Mucosa of rectum (tissue), 2 donors: Measurements from ENCODE around the gene KRT6C.
"Not testable (repeated sequence)": the region's sequence is repeated elsewhere in the genome, so short reads cannot be mapped to it uniquely, and the experiment has no call there.

ENCODE experiments used
- H3K27ac ChIP-seq, 2 donors: one replicate each; pipeline ENCODE4 v1.7.0; 2013; ENCODE audit warnings: inconsistent platforms in 2 of 2, low read depth in 2 of 2, low read length in 2 of 2
- H3K27me3 ChIP-seq, 2 donors: one replicate each; pipeline ENCODE4 v1.7.0; 2013; ENCODE audit warnings: low read length in 2 of 2; ENCODE audit not compliant: control insufficient read depth in 2 of 2, insufficient read depth in 2 of 2
- H3K36me3 ChIP-seq, 2 donors: one replicate each; pipeline ENCODE4 v1.7.0; 2013; ENCODE audit warnings: low read length in 2 of 2; ENCODE audit not compliant: control insufficient read depth in 2 of 2, insufficient read depth in 2 of 2
- H3K4me1 ChIP-seq, 2 donors: one replicate each; pipeline ENCODE4 v1.7.0; 2013; ENCODE audit warnings: low read length in 2 of 2, mild to moderate bottlenecking in 1 of 2; ENCODE audit not compliant: control insufficient read depth in 2 of 2, insufficient read depth in 2 of 2
- H3K4me3 ChIP-seq, 2 donors: one replicate each; pipeline ENCODE4 v1.7.0; 2013; ENCODE audit warnings: low read length in 2 of 2
- H3K9ac ChIP-seq, 2 donors: one replicate each; pipeline ENCODE4 v1.7.0; 2013; ENCODE audit warnings: low read length in 2 of 2, low read depth in 1 of 2, mild to moderate bottlenecking in 1 of 2
- H3K9me3 ChIP-seq, 2 donors: one replicate each; pipeline ENCODE4 v1.7.0; 2013; ENCODE audit warnings: low read length in 2 of 2; ENCODE audit not compliant: control insufficient read depth in 2 of 2
- donor health status: healthy.
- donor health status: Normal muscosa, but diverticular disease.

The KRT6C gene

DNA sequence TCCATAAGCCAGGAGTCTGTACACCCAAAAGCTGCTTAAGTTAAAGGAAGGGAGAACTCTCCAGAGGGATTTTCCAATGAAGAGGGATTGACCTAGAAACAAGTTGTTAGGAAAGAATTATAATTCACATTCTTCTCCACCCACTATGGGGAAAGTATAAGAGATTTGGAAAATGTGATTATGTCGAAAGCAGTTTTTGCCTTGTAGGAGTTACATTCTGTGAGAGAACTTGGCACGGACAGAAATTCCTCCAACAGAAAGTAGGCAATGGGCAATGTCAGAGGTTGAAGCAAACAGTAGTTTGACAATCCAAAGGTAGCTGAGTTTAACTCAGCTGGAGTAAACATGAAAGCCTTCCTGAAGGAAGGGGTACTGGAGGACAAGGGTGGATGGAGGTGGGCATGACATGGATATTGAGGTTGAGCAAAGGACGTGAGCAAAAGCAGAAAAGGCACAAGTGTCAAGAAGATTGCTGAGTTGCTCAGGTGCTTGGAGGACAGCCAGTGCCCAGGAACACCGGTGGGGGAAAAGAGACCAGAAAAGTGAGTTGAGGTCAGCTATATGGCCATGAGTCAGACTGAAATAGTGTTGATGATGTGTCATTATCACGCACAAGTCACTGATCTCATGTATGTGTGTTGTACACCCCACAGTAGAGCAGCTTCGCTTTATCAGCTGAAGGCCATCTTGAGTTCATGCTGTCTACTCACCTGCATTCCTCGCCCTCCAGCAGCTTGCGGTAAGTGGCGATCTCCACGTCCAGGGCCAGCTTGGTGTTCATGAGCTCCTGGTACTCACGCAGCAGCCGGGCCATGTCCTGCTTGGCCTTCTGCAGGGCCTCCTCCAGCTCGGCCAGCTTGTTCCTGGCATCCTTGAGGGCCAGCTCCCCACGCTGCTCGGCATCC lies 42.6 kb upstream of the KRT6C start:
- no peaks in the 10 kb centered on the region for H3K9me3 ChIP-seq
- no peak overlapping the region for H3K4me3 ChIP-seq
- no peak overlapping the region for H3K9ac ChIP-seq
- H3K27ac ChIP-seq = no peak overlapping the region
- H3K27me3 ChIP-seq = no peaks in the 10 kb centered on the region
- no peaks in the 10 kb centered on the region for H3K36me3 ChIP-seq
- no peaks in the 10 kb centered on the region for H3K4me1 ChIP-seq

GRCh38 chr12:52515319-52515646 lies 41.7 kb upstream of the KRT6C start:
- no peak overlapping the region for H3K9ac ChIP-seq
- H3K27ac ChIP-seq = no peak overlapping the region
- H3K4me1 ChIP-seq = no peaks in the 10 kb centered on the region
- H3K27me3 ChIP-seq = no peaks in the 10 kb centered on the region
- peaks cover 0 to 2% of the 10 kb centered on the region in 2 donors for H3K9me3 ChIP-seq
- H3K4me3 ChIP-seq = no peak overlapping the region
- H3K36me3 ChIP-seq = no peaks in the 10 kb centered on the region

DNA sequence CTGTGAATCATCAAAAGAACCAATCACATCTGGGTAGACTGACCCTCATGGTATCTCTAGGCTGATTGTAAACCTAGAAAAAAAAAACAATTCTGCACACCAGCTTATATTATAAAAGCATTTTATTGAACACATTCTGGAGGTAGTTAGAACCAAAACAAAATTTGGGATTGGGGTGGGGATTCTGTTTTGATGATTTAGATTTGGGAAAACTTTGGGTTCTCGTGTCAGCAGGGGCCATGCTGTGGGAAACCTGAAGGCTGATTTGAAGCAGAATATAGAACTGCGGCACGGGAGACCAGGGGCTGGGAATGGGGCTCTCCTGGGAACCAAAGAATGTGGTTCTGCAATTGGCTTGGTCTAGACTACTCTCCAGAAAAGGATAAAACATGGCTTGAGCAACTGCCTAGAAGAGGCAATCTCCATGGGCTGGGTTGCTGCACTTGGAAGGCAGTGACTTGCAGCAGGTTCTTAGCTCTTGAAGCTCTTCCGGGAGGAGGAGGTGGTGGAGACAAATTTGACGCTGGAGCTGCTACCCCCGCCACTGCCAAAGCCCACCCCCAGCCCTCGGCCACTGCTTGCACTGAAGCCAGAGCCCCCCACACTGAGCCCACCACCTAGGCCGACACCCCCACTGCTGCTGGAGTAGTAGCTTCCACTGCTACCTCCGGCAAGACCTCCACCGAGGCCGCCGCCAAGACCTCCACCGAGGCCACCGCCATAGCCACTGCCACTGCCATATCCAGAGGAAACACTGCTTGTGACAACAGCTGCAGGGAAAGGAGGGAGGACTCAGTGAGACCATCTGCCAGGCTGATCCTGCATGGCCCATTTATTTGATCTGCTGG lies 41.1 kb upstream of the KRT6C start:
- Histone ChIP-seq H3K9ac (no peak overlapping the region), H3K4me3 (no peak overlapping the region), H3K27ac (no peak overlapping the region)

GRCh38 chr12:52513736-52514135 lies 40.1 kb upstream of the KRT6C start:
- H3K27me3 ChIP-seq = no peaks in the 10 kb centered on the region
- peaks cover 0 to 2% of the 10 kb centered on the region in 2 donors for H3K9me3 ChIP-seq
- no peak overlapping the region for H3K9ac ChIP-seq
- no peak overlapping the region for H3K27ac ChIP-seq
- no peaks in the 10 kb centered on the region for H3K4me1 ChIP-seq
- H3K36me3 ChIP-seq = no peaks in the 10 kb centered on the region
- no peak overlapping the region for H3K4me3 ChIP-seq

More for the DNA sequence above, 41.1 kb upstream of the KRT6C start:
- H3K27me3 ChIP-seq = no peaks in the 10 kb centered on the region
- no peaks in the 10 kb centered on the region for H3K4me1 ChIP-seq
- H3K36me3 ChIP-seq = no peaks in the 10 kb centered on the region
- peaks cover 0 to 2% of the 10 kb centered on the region in 2 donors for H3K9me3 ChIP-seq

- Histone ChIP-seq H3K4me1 (no peaks in the 10 kb centered on the region), H3K27ac (no peak overlapping the region), H3K4me3 (no peak overlapping the region), H3K9ac (no peak overlapping the region), H3K36me3 (no peaks in the 10 kb centered on the region), H3K27me3 (no peaks in the 10 kb centered on the region), H3K9me3 (peaks cover 0 to 2% of the 10 kb centered on the region in 2 donors)
Measured at GRCh38 chr12:52508211-52508610, 34.6 kb upstream of the KRT6C start.

- H3K27me3 ChIP-seq = no peaks in the 10 kb centered on the region
- no peaks in the 10 kb centered on the region for H3K36me3 ChIP-seq
- peaks cover 0 to 2% of the 10 kb centered on the region in 2 donors for H3K9me3 ChIP-seq
- H3K9ac ChIP-seq = no peak overlapping the region
- no peaks in the 10 kb centered on the region for H3K4me1 ChIP-seq
- H3K27ac ChIP-seq = no peak overlapping the region
- H3K4me3 ChIP-seq = no peak overlapping the region
Measured at GRCh38 chr12:52506858-52507715, 33.5 kb upstream of the KRT6C start.

DNA sequence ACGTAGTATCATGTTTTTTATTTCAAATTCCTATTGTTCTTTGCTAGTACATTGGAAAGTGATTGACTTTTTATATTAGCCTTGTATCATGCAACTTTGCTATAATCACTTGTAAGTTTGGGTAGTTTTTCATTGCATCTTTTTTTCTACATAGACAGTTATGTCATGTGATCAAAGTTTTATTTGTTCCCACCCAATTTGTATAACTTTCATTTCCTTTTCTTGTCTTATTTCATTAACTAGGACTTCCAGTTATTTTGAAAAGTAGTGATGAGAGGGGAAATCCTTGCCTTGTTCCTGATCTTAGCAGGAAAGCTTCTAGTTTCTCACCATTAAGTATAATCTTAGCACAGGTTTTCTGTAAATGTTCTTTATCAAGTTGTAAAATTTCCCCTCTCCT lies 29.3 kb upstream of the KRT6C start:
- no peaks in the 10 kb centered on the region for H3K36me3 ChIP-seq
- no peak overlapping the region for H3K9ac ChIP-seq
- no peaks in the 10 kb centered on the region for H3K4me1 ChIP-seq
- no peaks in the 10 kb centered on the region for H3K9me3 ChIP-seq
- no peaks in the 10 kb centered on the region for H3K27me3 ChIP-seq
- no peak overlapping the region for H3K27ac ChIP-seq
- H3K4me3 ChIP-seq = no peak overlapping the region

- Histone ChIP-seq H3K27me3 (peaks cover 0 to 4% of the 10 kb centered on the region in 2 donors), H3K4me3 (no peak overlapping the region), H3K4me1 (no peaks in the 10 kb centered on the region), H3K9me3 (no peaks in the 10 kb centered on the region), H3K27ac (no peak overlapping the region), H3K36me3 (no peaks in the 10 kb centered on the region), H3K9ac (no peak overlapping the region)
Measured at GRCh38 chr12:52501490-52501889, 27.9 kb upstream of the KRT6C start.

DNA sequence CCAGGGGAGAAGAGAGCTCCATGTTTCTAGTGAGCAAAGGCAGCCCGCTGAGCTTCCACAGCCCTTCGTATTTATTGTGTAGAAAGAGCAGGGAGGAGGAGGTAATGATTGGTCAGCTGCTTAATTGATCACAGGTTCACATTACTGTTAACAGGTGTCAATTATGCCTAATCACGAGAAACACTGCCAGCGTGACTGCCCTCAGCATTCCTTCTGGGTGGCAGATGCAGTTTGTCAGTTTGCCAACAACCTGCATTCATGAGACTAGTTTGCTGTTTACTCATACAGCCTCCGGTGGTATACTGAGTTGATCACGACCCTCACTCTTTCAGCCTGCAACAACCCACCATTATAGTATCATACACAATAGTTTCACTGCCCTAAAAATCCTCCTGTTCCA lies 27.0 kb upstream of the KRT6C start:
- not testable (repeated sequence) for H3K27me3 ChIP-seq, H3K9me3 ChIP-seq, H3K4me3 ChIP-seq

More for the DNA sequence above, 27.0 kb upstream of the KRT6C start:
- not testable (repeated sequence) for H3K9ac ChIP-seq, H3K4me1 ChIP-seq, H3K36me3 ChIP-seq, H3K27ac ChIP-seq
